Activated T-cell treated with anti-CD3 and anti-CD28 coated beads for 4 hours (primary cell): ENCODE measurements around the gene MACROD2.

ENCODE experiments used
- DNase-seq: peaks from one replicate; pipeline ENCODE4 v3.0.0-alpha.2; 2020

The MACROD2 gene

DNA sequence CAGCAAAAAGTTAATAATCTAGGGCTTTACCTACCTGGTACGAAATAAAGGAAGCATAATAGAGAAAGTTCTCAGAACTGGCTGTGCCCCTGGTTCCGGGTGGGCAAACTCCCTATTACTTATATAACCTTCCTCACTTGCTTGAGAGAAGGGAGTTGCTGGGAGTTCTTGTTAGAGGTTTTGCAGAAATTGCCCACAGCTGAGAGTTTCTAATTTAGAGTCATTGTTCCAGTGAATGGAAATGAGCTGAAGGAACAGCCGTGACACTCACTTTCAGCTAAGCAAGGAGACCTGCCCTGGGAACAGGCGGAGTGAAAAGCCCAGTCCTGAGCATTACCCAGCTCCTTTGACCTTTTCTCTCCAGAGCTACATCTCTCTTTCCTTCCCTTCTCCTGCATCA is 936.7 kb downstream of the MACROD2 start:
- DNase-seq = no peak

DNA sequence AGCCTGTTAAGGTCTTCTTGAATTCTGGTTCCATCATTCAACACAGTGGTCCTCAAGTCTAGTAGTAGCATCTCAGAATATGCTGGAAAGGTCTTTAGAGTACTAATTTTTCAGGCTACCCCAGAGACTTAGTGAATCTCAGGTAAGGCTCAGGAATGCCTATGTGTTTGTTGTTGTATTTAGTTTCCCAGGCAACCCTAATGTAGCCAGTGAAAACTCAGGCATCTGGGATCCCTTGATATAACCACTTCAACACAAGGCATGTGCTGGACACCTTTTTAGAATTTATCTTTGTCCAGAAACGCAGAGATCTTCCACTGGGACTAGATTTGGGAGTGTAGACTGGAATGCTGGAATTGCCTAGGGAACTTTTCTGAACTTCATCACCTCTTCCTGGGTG is 940.0 kb downstream of the MACROD2 start:
- DNase-seq = no peak

DNA sequence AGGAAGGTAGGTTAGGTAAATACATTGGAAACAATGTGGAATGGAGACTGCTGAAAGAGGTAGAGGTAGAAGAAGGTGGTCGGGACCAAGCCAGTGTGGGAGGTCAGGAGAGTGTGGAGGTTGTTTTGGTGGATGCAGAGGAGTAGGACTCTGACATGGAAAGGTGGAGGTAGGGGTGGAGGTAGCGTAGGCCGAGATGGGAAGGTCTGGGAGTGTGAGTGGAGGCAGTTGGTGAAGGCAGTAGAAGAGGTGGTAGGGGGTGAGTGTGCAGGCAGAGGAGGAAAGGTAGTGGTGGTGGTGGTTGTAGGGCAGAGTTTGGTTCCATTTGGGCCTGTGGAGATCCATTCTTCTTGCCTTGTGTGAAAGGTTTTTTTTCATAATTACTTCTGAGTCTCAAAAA is 941.7 kb downstream of the MACROD2 start:
- DNase-seq = no peak

DNA sequence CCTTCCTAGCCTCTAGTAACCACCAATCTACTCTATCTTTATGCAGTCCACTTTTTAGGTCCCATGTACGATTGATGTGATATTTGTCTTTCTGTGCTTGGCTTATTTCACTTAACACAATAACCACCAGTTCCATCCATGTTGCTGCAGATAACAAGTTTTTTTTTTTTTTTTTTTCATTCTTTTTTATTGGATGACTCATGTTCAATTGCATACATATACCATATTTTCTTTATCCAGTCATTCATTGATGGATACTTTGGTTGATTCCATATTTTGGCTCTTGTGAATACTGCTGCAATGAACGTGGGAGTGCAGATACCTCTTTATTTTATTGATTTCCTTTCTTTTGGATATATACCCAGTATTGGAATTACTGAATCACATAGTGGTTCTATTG is 942.5 kb downstream of the MACROD2 start:
- DNase-seq = no peak

DNA sequence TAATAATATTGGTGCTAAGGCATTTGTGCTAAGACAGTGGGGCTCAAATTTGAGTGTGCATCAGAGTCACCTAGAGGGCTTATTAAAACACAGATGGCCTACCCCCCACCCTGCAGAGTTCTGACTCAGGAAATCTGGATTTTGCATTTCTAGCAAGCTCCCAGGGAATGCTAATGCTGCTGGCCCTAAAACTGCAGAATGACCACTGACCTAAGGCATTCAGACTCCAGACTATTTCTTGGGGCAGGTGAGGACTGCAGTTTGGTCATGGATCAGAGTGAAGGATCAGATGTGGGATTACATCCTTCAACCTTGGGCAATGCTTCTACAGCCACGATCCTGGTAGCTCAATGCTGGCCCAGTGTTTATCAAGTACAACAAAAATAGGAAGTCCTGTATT is 952.2 kb downstream of the MACROD2 start:
- DNase-seq = no peak

DNA sequence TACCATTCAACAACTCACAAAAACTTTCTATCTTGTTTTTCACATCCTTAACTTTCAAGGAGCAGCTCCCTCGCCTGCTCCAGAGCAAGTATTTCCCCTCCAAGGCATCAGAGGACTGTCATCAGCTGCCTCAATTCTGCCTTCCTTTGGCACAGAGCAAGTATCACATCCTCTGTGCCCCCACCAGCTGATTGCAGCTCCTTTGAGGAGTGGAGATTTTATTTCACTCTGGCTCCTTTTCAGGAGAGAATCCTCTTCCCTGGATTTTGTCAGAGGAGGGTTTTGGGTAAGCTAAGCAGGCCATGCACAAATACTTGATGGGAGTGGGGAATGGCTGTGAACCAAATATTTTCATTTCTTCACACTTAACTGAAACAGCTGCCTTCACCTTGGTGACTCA is 952.6 kb downstream of the MACROD2 start:
- DNase-seq = no peak

DNA sequence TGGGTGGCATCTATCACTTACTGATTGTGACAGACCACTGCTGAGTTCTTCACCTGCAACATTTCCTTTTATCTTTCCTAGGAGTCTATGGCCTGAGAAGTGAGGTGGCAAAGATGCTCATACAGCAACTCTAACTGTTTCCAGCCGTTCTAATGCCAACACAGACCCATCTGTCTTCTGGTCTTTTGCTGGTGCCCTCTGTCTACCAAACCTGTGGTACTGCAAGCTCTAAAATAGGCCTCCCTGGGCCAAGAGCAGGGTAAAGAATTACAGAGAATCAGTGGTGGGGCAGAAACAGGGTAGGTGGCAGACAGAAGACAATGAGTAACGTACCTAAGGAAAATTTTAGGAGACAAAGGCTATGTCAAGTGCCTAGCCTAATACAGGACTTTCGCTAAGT is 953.1 kb downstream of the MACROD2 start:
- DNase-seq = no peak

DNA sequence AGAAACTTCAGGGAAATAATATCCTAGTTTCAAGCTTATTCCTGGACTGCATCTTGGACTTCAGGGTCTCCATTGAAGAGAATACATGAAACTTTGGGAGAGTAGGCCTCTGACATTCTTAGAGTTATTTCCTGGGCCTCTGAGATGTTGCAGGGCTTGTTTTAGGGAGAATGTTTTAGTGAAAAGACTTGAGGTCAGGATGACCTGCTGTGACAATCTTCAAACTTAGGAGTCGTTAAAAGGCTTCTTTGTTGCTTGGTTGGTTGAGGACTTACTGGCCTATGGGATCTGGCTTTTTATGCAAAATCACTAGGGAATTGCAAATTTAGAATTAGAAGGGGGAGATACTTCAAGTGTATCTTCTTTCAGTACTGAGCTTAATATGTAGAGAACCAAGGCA is 955.3 kb downstream of the MACROD2 start:
- no peak for DNase-seq

DNA sequence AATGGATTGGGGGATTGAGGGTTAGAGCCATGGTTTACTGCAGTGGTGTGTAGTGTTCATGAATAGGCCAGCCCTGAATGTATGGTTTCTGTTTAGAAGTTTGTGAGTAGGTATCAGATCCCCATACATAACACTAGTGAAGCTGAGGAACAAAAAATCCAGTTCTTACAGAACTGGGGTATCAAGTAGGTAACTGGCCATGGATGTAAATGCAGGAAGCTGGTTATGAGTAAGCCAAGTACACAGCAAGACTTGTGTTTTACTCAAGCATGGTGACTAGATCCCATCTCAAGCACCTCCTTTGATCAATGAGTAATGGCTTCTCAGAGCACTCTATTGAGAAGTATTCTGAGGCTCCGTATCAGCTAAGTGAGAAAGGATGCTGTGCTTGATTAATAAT is 955.8 kb downstream of the MACROD2 start:
- DNase-seq = no peak

DNA sequence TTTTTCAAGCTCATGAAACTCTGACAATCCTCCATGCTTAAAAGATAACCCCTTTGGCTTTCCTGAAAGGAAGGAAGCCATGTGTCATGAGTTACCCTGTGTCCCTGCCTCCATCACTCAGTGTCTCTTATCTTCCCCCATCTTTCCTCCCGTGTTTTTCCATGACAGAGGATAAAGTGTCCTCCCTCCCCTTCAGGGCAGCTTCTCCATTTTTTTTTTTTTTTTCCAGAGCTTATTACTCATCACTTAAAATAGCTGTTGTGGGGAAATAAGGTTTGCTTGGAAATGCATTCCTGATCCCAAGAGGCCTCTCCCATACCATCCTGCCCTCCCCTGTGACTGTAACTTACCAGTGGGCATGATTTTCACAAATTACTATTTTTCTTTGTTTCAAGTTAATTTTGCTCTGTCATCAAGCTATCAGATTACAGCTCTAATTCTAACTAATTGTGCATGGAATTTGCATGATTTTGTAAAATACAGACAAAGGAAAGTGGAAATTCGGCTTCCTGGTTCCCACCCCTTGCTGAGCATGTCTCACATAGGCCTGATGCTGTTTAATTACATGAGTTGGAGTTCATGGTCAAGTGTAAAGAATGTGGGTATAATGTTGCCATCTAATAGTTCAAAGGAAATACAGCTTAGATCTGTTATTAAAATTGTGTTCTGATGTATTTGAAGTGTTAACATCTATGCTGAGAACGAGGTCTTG is 956.5 kb downstream of the MACROD2 start:
- DNase-seq = no peak

DNA sequence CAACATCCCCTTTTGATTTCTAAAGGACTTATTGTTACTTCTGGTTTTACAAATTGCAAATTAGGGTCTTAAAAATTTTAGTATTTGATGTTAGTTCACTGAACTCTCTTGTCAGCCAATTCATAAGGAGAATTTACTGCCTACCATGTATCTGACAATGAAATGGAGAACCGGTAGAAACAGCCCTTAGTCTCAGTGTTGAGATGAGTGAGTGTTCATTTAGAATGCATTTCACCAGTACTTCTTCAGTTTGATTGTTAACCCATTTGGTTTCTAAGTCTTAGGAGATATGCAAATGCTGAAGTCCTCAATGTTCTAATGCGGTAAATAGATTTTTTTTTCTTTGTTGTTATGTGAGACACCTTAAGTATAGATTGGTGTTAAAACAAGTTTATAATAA is 958.4 kb downstream of the MACROD2 start:
- no peak for DNase-seq

DNA sequence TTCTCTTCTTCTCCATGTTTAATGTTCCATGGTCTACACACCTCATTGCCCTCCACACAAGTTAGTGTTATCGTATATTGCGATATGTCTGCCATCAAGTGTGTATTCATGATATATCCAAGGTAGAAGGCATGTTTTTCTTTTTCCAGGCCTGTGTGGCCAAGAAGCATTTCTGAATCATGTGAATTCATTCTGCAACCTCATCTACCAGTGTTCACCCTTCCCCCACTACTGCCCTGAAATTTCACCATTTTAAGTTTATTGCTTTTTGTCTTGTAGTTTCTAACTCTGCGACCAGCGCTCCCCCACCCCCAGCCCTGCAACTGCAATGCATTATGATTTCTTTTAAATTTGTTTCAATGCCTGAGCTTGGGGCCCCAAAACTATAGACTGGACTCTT is 960.1 kb downstream of the MACROD2 start:
- no peak for DNase-seq

DNA sequence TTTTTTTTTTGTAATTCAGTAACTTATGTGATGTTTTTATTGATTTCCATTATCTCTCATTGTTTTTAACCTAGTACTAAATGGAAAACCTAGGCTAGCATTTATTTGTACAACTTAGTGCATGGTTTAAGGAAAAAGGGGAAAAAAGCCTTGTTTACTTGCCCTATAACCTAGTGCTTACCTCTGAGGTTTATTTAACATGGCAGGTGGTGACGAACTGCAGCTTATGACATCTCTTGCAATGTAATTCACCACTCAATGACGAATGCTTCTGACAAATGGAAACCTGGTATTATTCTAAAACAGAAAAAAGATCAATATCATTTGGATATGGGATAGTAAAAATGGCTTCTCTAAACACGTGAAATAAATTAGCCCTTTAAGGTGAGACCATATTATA is 960.7 kb downstream of the MACROD2 start:
- no peak for DNase-seq

DNA sequence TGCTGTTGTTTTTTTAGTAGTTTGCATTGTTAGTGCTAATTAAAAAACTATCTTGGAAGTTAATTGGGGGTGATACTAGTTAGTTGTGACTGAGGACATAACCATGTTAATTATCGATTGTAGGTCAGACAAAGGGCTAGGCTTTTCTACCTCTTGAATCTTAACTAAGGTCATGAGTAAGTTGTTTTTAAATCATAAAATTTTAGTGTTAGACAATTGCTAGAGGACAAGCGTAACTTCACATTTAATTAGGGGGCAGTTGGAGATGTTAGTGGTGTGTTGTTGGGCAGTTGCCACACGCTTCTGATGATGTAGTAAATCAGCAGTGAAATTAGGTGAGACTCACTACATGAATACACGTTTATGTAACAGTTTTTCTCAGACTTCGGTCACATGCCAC is 961.2 kb downstream of the MACROD2 start:
- DNase-seq = no peak

DNA sequence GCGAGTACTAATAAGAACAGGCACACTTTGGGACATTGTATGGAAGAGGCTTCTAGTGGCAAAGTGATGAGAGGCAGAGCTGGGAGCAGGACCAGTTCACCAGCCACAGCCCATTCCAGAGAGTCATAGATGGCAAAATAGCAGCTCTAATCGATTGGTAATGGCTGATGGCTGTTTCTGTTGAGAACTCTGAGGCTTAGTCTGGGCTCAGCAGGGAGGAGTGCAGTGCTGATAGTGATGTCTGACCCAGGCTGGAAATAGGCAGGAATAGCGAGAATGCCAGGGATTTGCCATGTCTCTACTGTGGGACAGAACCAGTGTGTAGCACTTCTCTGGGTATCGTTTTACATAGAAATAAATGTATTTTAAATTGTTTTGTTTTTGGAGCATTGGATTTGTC is 962.1 kb downstream of the MACROD2 start:
- no peak for DNase-seq

DNA sequence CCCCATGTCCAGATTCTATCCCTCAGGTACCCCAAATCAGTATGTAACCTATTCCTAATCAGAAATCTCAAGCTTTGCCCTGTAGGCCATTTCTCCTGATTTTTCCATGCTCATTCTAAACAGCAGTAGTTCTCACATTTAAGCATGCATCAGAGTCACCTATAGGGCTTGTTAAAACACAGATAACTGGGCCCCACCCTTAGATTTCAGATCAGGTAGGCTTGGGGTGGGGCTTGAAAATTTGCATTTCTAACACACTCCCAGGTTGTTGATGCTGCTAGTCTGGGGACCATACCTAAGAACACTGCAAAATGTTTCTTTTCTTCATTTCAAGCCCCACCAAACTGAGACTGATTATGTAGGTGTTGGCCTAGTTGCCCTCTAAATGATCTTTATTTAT is 963.3 kb downstream of the MACROD2 start:
- no peak for DNase-seq

DNA sequence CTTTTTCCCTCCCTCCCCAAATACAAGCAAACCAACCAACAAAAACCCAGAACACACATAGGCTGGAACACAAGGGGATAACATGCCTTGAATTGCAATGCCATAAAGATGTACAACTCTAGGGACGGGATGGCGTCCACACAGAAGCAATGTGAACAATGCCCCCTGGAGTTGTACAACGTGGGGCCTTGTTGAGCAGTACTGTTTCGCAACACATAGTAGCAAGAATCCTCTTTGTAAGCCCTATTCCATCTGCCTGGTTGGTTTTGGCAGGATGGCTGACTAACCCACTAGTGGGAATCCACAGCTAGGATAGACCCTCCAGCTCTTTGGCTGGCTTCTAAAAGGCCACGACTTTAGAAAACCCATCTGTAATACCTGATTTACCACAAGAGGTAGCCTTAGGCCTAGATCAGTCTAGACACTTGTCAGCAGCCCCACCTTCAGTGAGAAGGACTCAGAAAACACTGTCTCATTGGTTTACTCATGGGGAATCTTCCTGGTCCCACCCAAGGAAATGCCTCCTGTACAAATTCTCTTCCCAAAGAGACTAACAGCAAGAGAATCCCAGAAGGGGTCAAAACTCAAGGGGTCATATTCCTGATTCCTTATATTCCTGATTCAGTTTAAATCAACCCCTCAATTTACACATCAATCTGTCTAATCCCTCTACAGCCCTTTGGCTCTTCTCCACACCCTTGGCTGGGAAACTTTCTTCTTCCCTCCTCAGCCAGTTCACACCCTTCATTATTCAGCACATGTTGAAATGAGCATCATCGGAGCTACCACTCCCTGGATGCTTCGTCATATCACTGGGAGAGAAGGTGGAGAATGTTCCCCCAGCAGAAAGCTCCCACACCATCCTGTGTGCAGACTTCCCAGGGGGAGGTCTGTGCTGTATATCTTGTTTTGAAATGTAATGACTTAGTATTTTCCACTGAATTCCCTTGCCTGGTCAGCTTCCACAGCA is 964.5 kb downstream of the MACROD2 start:
- no peak for DNase-seq

DNA sequence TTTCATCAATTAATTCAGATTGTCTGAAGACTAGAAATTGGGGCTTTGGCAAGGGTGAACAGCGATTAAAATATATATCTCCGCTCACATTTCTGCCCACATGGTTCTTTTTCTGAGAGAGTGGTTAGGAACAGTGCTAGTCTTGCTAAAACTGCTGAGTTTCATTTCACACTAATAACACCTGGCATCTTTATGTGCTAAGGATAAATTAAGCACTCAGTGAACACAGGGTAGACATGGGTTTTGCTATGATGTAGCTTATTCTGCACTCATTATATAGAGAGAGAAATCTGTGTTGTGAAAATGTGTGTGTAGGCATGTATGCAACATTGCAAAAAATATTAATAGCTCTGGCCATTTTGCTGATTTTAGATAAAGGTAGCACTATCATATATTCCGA is 965.5 kb downstream of the MACROD2 start:
- no peak for DNase-seq

DNA sequence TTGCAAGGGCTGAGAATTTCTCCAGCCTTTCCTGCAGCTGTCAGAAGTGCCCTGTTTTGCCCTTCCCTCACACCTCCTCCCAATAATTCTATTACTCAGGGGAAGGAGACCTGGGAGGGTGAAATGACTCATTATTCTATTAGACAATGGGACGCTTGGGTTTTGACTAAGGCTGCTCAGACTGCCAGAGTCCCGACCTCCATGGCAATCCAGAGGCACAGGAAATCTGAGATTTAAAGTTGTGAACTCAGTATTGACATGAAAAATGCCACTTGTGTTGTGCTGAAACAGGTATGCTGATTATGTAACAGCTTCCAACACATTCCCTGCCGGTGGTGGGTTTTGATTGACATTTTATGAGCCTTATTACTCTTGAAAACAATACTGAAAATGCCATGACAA is 967.9 kb downstream of the MACROD2 start:
- no peak for DNase-seq

DNA sequence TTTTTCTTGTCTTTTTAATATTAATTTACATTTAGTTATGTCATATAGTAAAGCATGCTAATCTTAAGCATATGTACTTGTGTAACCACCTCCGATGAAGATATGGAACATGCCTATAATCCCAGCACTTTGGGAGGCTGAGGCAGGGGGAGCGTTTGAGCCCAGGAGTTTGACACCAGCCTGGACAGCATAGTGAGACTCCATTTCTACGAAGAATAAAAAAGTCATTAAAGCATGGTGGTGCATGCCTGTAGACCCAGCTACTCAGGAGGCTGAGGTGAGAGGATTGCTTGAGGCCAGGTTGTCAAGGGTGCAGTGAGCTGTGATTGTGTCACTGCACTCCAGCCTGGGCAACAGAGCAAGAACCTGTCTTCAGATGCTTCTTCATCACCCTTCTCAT is 970.9 kb downstream of the MACROD2 start:
- DNase-seq = no peak

DNA sequence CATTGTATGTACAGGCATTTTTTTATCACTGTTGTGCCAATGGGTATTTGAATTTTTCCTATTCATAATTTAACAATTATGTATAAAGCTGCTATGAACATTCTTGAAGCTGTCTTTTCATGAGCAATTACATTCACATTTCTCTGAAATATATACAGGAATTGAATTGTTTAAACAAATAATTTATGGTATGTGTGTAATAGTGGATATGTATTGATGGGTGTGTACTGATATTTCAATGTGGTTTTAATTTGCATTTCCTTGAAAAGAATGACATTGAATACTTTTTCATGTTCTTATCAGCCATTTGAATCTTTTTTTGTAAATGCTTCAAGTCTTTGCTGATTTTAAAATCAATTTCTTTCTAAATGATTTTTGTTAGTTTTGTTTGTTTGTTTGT is 971.5 kb downstream of the MACROD2 start:
- DNase-seq = no peak

DNA sequence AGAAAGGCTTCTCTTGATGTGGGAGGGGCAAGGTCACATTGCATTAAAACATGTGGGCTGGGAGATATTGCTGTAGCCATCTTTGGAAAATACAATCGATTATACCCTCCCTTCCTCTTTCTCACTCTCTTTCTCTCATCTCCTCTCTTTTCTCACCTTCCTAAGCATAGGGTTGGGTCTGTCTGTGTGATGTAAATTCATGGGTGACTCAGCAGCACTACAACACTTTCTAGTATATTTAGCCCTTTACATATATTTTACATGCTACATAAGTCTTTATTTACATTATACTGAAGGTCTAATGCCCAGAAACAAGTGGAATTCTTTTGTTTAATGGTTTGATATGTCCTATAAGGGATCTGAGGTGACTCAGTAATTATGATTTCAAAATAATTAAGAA is 976.9 kb downstream of the MACROD2 start:
- no peak for DNase-seq

DNA sequence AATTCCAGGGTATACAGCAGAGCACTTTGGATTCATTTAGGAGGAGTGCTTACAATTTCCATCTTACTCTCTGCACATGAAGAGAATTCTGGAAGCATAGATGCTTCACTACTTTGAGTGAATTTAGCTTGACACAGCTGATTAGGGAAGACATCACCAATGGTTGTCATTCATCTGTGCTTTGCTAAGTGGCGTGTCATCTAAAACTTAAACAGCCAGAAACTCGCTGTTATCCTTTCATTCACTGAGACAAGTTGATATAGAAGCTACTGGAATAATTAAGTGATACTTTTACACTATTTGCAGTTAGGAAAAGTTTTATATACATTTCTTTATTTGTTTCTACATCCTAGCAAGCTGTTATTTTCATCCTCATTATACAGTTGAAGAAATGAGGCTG is 977.4 kb downstream of the MACROD2 start:
- DNase-seq = no peak

DNA sequence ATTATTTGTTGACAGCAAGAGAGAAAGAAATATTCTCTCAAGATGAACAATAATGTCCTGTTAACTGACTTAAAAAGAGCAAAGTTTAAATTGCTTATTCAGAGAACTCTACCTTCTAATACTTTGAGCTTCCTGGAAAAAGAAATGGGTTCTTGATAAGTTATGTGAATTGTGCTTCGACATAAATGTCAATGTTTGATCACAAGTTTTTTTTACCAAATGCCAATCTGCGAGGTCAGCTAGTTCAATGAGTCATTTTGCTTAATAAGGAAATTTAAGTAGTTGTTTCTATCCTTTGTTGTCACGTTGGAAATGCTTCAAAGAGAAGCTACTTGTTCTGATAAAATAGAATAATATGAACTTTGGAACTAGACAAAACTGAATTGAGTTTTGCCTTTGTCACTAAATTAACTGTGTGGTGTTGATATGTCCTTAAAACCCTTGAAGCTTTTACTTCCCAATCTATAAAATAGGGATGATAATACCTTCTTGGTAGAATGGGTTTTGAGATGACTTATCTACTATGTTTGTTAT is 984.2 kb downstream of the MACROD2 start:
- no peak for DNase-seq
